Esophagus (tissue), 2 donors: Measurements from ENCODE around the gene SCGB1C1. TPM values are rescaled to one million over a fixed set of nuclear protein-coding genes. Genes with fewer than 3 reads are reported as not detected.

Source experiments
- H3K27ac ChIP-seq, 2 donors: one replicate each; pipeline ENCODE4 v1.5.1; 2013; ENCODE audit warnings: low read depth in 2 of 2, mild to moderate bottlenecking in 2 of 2, inconsistent platforms in 1 of 2, low read length in 1 of 2, moderate library complexity in 1 of 2
- H3K27me3 ChIP-seq, 2 donors: one replicate each; pipeline ENCODE4 v1.6.1; 2013; ENCODE audit warnings: low read length in 2 of 2, control low read depth in 1 of 2, mild to moderate bottlenecking in 1 of 2; ENCODE audit not compliant: insufficient read depth in 2 of 2, control insufficient read depth in 1 of 2
- H3K36me3 ChIP-seq, 2 donors: one replicate each; pipeline ENCODE4 v1.6.1; 2013; ENCODE audit warnings: low read length in 1 of 2; ENCODE audit not compliant: control insufficient read depth in 2 of 2, insufficient read depth in 2 of 2
- H3K4me1 ChIP-seq, 2 donors: one replicate each; pipeline ENCODE4 v1.6.1; 2013; ENCODE audit warnings: low read length in 1 of 2; ENCODE audit not compliant: control insufficient read depth in 2 of 2, insufficient read depth in 2 of 2
- H3K4me3 ChIP-seq, 2 donors: one replicate each; pipeline ENCODE4 v1.5.1; 2013; ENCODE audit warnings: low read length in 2 of 2, mild to moderate bottlenecking in 2 of 2, low read depth in 1 of 2, moderate library complexity in 1 of 2
- H3K9me3 ChIP-seq, 2 donors: one replicate each; pipeline ENCODE4 v1.6.1; 2013; ENCODE audit warnings: mild to moderate bottlenecking in 2 of 2, low read depth in 1 of 2, low read length in 1 of 2, moderate library complexity in 1 of 2; ENCODE audit not compliant: control insufficient read depth in 2 of 2, insufficient read depth in 1 of 2
- WGBS, 2 donors: extraction: QIAGEN DNeasy Blood & Tissue Kit; methylation state at CpG; one replicate each; pipeline ENCODE4 v1.1.7; 2013; 5-methylcytosine and 5-hydroxymethylcytosine counted together
- polyA plus RNA-seq, 2 donors: library from polyadenylated mRNA; stranded (reverse); fragments of 200-250 nt; gene quantifications; one replicate each; pipeline ENCODE4 v1.2.3, GENCODE V29; 2013
- donor health status: healthy with polysubstance abuse.
- donor health status: Bipolar disorder and iron deficiency.

SCGB1C1 gene
- polyA plus RNA-seq, 2 donors = not detected

DNA sequence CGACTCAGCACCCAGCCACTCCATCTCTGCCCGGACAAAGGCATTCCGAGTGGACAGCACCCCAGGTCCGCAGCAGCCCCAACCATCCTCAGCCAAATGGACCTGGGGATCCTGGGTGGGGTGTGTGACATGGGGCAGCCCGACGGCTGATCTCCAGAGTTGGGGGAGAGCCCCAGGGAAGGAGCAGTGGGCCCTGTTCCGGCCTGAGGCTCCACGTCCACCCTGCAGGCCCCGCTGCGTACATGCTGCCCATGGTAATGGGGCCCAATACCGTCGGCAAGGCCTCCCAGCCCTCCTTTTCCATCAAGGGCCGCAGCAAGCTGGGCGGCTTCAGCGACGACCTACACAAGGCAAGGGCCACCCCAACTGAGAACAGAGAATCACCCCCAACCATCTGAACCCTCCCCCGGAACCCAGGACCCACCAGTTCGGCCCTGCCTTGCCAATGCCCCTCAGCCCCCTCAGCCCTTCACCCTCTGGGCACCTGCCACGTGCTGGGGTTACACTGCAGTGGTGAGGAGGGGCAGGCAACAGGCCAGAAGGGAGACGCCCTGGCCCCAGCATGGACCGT, 5.4 kb downstream of the SCGB1C1 start:
- Histone ChIP-seq H3K4me1 (peaks cover 0 to 2% of the 10 kb centered on the region in 2 donors), H3K27ac (no peak overlapping the region), H3K36me3 (peaks cover 0 to 6% of the 10 kb centered on the region in 2 donors), H3K4me3 (no peak overlapping the region), H3K27me3 (no peaks in the 10 kb centered on the region), H3K9me3 (no peaks in the 10 kb centered on the region)
- WGBS, 2 donors = 84 to 88% methylated on average over 21 of the region's 21 CpGs

DNA sequence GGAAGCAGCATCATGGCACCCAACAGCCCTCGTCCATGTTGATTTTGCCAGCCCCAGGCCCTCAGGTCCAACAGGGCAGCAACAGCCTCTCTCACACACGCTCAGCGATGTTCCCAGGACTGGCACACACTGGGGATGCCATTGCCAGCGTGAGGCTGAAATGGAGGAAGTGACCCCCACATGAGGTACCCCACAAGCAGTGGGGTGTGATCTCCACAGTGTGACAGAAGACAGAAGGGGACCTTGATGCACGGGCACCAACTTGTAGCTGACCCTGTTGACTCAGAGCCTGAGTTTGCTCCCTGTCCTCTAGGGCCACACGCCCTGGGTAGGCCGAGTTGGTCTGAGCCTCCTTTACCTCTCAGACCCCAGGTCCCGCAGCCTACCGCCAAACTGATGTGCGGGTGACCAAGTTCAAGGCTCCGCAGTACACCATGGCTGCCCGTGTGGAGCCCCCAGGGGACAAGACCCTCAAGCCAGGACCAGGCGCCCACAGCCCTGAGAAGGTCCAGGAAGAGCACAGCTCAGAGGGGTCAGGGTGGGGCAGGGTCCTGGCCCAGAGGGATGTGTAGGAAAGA, 6.2 kb downstream of the SCGB1C1 start:
- no peaks in the 10 kb centered on the region for H3K9me3 ChIP-seq
- WGBS, 2 donors = 85 to 88% methylated on average over 13 of the region's 13 CpGs
- H3K36me3 ChIP-seq = peaks cover 0 to 14% of the 10 kb centered on the region in 2 donors
- no peaks in the 10 kb centered on the region for H3K27me3 ChIP-seq
- peaks cover under 1 to 4% of the 10 kb centered on the region in 2 donors for H3K4me1 ChIP-seq
- no peak overlapping the region for H3K27ac ChIP-seq
- no peak overlapping the region for H3K4me3 ChIP-seq

DNA sequence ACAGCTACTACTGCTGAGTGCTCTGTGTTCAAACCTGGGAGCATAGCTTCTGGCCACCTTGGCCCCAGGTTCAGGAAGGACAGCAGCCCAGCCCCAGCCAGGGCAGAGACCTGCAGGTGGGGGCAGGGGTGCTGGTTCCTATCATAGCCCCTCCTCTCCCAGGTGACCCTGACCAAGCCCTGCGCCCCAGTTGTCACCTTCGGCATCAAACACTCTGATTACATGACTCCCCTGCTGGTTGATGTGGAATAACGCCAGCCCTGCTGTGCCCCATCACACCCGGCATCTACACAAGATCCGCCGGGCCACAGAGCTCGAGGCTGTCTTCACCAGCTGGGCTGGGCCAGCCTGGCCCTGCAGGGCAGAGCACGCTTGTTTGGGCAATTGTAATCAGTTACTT, 6.9 kb downstream of the SCGB1C1 start:
- Histone ChIP-seq H3K9me3 (no peaks in the 10 kb centered on the region), H3K36me3 (peaks cover 4 to 21% of the 10 kb centered on the region in 2 donors), H3K4me1 (peaks cover 2 to 4% of the 10 kb centered on the region in 2 donors), H3K4me3 (no peak overlapping the region), H3K27me3 (no peaks in the 10 kb centered on the region), H3K27ac (no peak overlapping the region)
- 62% methylated on average over 8 of the region's 8 CpGs for WGBS, 2 donors

DNA sequence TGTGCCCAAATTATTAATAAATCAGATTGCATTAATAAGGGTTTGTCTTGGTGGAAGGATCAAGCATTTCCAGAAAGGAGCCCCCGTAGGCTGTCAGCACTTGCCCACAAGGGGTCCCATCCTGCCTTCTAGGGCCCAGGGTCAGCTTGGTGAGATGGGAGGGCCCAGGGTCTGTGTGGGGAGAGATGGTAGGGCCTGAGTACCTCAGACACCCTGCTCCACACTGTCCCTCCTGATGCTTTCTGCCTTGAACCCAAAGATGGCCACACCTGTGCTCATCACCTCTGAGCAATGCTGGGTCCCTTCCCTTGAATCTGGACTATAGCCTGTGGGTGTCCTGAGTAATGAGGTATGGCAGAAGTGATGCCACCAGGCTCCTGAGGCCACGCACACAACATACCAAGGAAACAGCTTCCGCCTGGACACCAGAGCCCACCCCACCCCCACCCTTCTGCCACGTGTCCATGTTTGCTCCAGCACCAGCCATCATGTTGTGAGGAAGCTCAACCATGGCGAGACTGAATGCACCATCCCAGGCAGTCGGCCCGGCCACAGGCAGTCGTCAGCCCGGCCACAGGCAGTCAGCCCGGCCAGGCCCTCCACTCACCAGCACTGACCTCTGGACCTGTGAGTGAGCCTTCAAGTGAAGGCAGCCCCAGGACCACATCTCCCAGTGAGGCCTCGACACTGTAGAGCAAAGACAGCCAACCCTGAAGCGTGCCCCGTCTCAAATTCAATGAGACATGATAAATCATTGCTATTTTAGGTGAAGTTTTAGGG, 7.5 kb downstream of the SCGB1C1 start:
- 88 to 91% methylated on average over 13 of the region's 13 CpGs for WGBS, 2 donors
- H3K27me3 ChIP-seq = no peaks in the 10 kb centered on the region
- peaks cover 4% of the 10 kb centered on the region in 2 donors for H3K4me1 ChIP-seq
- H3K27ac ChIP-seq = no peak overlapping the region
- H3K36me3 ChIP-seq = peaks cover 6 to 25% of the 10 kb centered on the region in 2 donors
- no peak overlapping the region for H3K4me3 ChIP-seq
- H3K9me3 ChIP-seq = no peaks in the 10 kb centered on the region

DNA sequence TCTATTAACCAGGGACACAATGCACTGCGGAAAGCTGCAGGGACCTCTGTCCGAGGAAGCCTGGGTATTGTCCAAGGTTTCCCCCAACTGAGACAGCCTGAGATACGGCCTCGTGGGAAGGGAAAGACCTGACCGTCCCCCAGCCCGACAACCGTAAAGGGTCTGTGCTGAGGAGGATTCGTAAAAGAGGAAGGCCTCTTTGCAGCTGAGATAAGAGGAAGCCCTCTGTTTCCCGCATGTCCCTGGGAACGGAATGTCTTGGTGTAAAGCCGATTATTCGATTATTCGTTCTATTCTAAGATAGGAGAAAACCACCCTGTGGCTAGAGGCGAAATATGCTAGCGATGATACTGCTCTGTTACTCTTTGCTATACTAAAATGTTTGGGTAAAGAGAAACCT, 9.1 kb downstream of the SCGB1C1 start:
- H3K4me1 ChIP-seq = peaks cover 4 to 13% of the 10 kb centered on the region in 2 donors
- no peak overlapping the region for H3K27ac ChIP-seq
- 71 to 73% methylated on average over 15 of the region's 15 CpGs for WGBS, 2 donors
- no peaks in the 10 kb centered on the region for H3K9me3 ChIP-seq
- H3K36me3 ChIP-seq = peaks cover 6 to 25% of the 10 kb centered on the region in 2 donors
- no peak overlapping the region for H3K4me3 ChIP-seq
- no peaks in the 10 kb centered on the region for H3K27me3 ChIP-seq

DNA sequence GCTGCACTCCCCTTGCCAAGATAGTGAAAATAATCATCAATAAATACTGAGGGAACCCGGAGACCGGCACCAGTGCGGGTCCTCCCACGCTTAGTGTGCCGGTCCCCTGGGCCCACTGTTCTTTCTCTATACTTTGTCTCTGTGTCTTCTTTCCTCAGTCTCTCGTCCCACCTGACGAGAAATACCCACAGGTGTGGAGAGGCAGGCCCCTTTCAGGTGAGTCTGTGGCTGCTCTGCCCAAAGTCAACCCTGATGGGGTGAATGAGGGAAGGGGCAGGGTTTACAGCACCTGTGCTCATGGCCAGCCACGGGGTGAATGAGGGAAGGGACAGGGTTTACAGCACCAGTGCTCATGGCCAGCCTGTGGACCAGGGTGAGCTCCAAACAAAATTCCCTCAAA, 9.6 kb downstream of the SCGB1C1 start:
- H3K36me3 ChIP-seq = peaks cover 6 to 25% of the 10 kb centered on the region in 2 donors
- no peak overlapping the region for H3K4me3 ChIP-seq
- peaks cover 4 to 13% of the 10 kb centered on the region in 2 donors for H3K4me1 ChIP-seq
- H3K9me3 ChIP-seq = no peaks in the 10 kb centered on the region
- no peak overlapping the region for H3K27ac ChIP-seq
- WGBS, 2 donors = 78 to 79% methylated on average over 8 of the region's 8 CpGs
- no peaks in the 10 kb centered on the region for H3K27me3 ChIP-seq

DNA sequence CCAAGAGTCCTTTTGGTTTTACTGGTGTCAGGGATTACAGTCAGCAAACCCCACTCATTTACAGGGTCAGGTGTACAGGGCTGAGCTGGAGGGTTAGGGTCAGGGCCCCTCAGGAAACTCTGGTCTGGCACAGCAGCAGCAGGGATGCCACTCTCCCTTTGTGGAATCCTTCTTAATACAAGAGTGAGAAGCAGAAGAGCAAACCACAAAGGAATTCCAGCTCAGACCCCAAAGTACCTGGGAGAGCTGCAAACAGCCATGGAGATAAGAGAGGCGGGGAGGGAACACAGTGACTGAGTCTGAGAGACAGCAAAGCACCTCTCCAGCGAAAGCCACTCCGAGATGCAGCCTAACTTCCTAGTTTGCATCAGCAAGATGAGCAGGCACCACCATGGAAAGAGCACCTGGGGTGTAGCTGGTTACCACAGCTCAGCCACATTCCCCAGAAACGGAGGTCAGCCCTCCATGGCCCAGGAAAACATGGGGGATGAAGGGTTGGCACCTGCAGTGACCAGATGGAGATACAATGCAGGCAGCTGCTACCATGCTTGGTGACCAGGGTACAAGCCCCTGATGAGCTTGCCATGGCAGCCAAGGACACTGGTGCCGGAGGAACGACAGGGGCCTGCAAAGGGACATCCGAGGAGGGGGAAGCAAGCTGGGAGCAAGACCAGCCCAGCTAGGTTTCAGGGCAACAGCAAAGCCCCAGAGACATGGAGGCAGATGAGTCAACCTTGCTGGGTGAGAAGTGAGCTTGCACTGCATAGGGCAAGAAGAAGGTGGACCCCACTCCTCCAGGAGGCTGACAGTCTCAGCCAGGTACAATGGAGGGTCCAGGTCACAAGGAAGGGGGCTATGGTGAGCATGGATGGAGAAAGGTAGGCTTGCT, 10.4 kb downstream of the SCGB1C1 start:
- Histone ChIP-seq H3K36me3 (peaks cover 6 to 25% of the 10 kb centered on the region in 2 donors), H3K4me1 (peaks cover 4 to 13% of the 10 kb centered on the region in 2 donors), H3K4me3 (no peak overlapping the region), H3K27ac (no peak overlapping the region), H3K27me3 (no peaks in the 10 kb centered on the region), H3K9me3 (no peaks in the 10 kb centered on the region)
- 85 to 90% methylated on average over 7 of the region's 7 CpGs for WGBS, 2 donors

DNA sequence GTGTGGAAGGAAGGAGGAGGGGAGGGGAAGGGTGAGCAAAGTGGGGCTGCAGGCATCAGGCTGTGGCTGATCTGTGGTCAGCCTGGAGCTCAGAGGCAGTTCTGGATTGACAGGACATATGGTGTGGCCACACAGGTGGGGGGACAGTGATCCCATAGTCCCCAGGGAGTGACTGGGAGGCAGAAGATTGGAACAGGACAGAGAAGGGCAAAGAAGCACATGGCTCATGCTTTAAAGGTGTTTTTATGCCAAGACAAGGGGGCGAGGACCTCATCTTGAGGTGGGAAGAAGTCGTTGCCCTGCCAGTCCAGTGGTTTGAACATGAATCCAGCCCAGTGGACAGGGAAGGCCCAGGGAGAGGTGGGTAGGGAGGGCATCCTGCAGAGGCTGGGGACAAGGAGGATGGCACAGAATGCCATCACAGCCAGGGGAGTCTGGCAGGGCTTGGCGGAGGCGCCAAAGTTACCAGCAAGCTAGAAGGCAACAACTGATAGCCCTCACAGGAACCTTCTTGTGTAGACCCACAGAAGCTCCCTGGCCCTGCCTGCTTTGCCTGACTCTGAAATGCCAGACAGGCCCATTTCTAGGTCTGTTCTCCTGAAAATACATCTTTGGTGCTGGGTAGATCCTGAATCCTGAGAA, 11.2 kb downstream of the SCGB1C1 start:
- Histone ChIP-seq H3K4me1 (peaks cover 5 to 13% of the 10 kb centered on the region in 2 donors), H3K4me3 (no peak overlapping the region), H3K36me3 (peaks cover 6 to 25% of the 10 kb centered on the region in 2 donors), H3K9me3 (no peaks in the 10 kb centered on the region), H3K27ac (no peak overlapping the region), H3K27me3 (no peaks in the 10 kb centered on the region)
- 84 to 90% methylated on average over 4 of the region's 4 CpGs for WGBS, 2 donors
